GM19023 (cell line): ENCODE results near the gene PCDHGB7.
"Not testable (repeated sequence)": the region's sequence is repeated elsewhere in the genome, so short reads cannot be mapped to it uniquely, and the experiment has no call there.

Experiments used
- ATAC-seq: cut with Tn5 transposase; IDR thresholded peaks from one replicate; pipeline ENCODE4 v1.9.1; 2021; ENCODE audit warnings: mild to moderate bottlenecking, moderate library complexity; ENCODE audit not compliant: unreplicated experiment

Gene PCDHGB7

DNA sequence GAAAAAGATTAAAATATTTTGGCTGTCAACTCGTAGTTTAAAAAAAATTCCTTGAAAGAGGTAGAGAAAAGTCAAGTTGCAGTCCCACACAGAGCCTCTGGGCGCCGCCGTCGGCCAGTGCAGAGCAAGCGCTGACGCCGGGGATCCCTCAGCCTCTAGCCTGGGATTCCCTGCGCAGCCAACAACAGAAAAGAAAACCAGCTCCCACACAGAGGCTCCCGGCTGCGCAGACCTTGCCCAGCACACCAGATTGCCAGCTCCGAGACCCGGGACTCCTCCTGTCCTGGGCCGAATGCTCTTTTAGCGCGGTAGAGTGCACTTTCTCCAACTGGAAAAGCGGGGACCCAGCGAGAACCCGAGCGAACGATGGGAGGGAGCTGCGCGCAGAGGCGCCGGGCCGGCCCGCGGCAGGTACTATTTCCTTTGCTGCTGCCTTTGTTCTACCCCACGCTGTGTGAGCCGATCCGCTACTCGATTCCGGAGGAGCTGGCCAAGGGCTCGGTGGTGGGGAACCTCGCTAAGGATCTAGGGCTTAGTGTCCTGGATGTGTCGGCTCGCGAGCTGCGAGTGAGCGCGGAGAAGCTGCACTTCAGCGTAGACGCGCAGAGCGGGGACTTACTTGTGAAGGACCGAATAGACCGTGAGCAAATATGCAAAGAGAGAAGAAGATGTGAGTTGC, at the start of gene PCDHGB7:
TSS of gene PCDHGB7 (plus strand) at position 184 of the 679 bp plus-strand sequence. CDS start at position 367, 183 bp downstream.
- peak; percentile 73 for ATAC-seq

DNA sequence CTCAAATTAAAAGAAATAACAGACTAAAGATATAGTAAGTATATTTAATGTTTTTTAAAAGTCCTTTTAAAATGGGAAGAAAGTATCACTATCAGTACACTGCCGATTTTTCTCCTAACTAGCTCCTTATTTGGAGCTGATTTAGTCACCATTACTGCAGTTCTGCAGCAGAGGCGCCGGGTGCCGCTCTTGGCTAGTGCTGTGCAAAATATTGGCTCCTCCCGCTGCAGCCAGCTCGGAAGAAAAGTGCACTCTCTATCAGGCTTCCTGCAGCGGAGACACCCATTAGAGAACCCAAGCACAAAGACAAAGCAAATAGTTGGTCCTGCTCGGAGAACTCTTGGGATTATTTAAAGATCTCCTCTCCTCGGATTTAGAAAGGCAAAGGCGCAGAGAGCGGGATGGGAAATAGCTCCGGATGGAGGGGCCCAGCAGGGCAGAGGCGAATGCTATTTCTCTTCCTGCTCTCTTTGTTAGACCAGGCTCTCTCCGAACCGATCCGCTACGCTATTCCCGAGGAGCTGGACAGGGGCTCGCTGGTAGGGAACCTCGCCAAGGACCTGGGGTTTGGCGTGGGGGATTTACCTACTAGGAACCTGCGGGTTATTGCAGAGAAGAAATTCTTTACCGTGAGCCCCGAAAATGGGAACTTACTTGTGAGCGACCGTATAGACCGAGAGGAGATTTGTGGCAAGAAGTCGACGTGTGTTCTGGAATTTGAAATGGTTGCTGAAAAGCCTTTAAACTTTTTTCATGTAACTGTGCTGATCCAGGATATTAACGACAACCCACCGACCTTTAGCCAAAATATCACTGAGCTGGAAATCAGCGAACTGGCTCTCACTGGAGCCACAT, 47.3 kb upstream of the PCDHGB7 start, which contains the start of gene PCDHGB3:
TSS of gene PCDHGB3 (plus strand) at position 249 of the 855 bp plus-strand sequence. CDS start at position 402, 153 bp downstream.
- ATAC-seq: peak; percentile 96

DNA sequence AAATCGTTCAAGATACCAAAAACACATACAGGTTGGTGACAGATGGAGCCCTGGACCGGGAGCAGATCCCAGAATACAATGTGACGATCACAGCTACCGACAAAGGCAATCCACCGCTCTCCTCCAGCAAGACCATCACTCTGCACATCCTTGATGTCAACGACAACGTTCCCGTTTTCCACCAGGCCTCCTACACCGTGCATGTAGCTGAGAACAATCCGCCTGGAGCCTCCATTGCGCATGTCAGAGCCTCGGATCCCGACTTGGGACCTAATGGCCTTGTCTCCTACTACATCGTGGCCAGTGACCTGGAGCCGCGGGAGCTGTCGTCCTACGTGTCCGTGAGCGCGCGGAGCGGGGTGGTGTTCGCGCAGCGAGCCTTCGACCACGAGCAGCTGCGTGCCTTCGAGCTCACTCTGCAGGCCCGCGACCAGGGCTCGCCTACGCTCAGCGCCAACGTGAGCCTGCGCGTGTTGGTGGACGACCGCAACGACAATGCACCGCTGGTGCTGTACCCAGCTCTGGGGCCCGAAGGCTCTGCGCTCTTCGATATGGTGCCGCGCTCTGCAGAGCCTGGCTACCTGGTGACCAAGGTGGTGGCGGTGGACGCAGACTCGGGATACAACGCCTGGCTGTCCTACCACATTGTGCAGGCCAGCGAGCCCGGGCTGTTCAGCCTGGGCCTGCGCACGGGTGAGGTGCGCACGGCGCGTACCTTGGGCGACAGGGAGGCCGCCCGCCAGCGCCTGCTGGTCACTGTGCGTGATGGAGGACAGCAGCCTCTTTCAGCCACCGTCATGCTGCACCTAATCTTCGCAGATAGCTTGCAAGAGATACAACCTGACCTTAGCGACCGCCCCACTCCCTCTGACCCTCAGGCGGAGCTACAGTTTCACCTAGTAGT, 45.7 kb upstream of the PCDHGB7 start:
- ATAC-seq: no peak

DNA sequence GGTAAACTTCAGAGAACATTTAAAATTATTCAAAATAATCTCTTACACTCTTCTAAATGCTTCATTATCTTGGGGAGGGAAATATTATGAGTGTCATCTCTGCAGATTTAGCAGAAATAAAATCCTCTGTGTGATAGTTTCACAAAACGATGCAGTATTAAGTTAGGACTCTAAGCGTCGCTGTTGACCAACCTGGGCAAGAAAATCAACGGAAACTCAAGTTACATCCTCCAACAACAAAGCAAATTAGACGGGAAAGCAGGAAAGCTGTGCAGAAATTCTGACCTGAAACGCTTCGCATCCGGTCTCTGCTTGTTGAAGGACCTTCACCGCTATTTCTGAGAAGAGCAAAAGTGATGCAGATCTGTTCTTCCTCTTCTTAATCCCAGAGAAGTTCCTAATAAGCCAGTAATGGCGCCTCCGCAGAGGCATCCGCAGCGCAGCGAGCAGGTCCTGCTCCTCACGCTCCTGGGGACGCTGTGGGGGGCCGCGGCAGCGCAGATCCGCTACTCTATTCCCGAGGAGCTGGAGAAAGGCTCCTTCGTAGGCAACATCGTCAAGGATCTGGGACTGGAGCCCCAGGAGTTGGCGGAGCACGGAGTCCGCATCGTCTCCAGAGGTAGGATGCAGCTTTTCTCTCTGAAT, 43.7 kb upstream of the PCDHGB7 start, which contains the start of gene PCDHGA6:
TSS of gene PCDHGA6 (plus strand) at position 219 of the 645 bp plus-strand sequence. CDS start at position 412, 193 bp downstream.
- ATAC-seq: no peak

DNA sequence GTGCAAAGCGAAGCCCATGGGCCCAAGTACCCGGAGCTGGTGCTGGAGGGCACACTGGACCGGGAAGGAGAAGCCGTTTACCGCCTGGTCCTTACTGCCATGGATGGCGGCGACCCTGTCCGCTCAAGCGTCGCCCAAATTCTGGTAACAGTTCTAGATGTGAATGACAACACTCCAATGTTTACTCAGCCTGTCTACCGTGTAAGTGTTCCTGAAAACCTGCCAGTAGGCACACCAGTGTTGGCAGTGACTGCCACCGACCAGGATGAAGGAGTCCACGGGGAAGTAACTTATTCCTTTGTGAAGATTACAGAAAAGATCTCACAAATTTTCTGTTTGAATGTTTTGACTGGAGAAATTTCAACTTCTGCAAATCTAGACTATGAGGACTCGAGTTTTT, 42.9 kb upstream of the PCDHGB7 start:
- ATAC-seq: no peak

DNA sequence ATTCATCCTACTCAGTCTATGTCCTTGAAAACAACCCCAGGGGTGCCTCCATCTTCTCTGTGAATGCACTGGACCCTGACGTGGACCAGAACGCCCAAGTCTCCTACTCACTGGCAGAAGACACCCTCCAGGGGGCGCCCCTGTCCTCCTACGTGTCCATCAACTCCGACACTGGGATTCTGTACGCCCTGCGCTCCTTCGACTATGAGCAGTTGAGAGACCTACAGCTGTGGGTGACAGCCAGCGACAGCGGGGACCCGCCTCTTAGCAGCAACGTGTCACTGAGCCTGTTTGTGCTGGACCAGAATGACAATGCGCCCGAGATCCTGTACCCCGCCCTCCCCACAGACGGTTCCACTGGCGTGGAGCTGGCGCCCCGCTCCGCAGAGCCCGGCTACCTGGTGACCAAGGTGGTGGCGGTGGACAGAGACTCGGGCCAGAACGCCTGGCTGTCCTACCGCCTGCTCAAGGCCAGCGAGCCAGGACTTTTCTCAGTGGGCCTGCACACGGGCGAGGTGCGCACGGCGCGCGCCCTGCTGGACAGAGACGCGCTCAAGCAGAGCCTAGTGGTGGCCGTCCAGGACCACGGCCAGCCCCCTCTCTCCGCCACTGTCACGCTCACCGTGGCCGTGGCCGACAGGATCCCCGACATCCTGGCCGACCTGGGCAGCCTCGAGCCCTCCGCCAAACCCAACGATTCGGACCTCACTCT, 41.9 kb upstream of the PCDHGB7 start:
- not testable (repeated sequence) for ATAC-seq

DNA sequence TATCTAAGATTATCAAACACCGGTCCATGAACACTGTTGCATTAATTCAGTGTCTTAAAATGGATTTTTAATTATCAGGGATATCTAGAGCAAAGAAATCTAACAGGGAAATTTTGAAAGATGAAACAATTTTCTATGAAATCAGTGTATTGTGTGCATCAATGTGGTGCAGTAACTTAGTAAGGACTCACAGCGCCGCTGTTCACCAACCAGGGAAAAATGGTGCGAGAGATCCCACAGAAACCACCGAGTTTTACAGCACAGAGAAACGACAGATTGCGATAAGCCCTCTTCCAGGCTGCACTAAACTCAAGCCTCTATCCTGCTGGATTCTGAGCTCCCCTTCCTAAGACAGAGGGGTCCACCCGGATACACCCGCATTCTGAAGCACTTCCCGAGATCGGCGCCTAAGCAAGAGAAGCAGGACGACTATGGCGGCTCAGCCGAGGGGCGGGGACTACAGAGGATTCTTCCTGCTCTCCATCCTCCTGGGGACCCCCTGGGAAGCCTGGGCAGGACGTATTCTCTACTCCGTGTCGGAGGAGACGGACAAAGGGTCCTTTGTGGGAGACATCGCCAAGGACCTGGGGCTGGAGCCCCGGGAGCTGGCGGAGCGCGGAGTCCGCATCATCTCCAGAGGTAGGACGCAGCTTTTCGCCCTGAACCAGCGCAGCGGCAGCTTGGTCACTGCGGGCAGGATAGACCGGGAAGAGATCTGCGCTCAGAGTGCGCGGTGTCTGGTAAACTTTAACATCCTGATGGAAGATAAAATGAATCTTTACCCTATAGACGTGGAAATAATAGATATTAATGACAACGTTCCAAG, 34.8 kb upstream of the PCDHGB7 start, which contains the start of gene PCDHGA7:
TSS of gene PCDHGA7 (plus strand) at position 274 of the 826 bp plus-strand sequence. CDS start at position 432, 158 bp downstream.
- no peak for ATAC-seq

DNA sequence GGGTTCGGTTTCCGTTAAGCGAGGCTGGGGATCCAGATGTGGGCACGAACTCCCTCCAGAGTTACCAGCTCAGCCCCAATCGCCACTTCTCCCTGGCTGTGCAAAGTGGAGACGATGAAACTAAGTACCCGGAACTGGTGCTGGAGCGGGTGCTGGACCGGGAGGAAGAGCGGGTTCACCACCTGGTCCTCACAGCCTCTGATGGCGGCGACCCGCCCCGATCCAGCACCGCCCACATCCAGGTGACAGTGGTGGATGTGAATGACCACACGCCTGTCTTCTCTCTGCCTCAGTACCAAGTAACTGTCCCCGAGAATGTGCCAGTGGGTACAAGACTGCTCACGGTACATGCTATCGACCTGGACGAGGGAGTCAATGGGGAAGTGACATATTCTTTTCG, 34.1 kb upstream of the PCDHGB7 start:
- ATAC-seq: no peak

DNA sequence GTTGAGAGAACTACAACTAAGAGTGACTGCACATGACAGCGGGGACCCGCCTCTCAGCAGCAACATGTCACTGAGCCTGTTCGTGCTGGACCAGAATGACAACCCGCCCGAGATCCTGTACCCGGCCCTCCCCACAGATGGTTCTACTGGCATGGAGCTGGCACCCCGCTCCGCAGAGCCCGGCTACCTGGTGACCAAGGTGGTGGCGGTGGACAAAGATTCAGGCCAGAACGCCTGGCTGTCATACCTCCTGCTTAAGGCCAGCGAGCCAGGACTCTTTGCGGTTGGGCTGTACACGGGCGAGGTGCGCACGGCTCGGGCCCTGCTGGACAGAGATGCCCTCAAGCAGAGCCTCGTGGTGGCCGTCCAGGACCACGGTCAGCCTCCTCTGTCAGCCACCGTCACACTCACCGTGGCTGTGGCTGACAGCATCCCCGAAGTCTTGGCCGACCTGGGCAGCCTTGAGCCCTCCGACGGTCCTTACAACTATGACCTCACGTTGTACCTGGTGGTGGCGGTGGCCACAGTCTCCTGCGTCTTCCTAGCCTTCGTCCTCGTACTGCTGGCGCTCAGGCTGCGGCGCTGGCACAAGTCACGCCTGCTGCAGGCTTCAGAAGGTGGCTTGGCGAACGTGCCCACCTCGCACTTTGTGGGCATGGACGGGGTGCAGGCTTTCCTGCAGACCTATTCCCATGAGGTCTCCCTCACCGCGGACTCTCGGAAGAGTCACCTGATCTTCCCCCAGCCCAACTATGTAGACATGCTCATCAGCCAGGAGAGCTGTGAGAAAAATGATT, 32.8 kb upstream of the PCDHGB7 start:
- ATAC-seq: no peak

DNA sequence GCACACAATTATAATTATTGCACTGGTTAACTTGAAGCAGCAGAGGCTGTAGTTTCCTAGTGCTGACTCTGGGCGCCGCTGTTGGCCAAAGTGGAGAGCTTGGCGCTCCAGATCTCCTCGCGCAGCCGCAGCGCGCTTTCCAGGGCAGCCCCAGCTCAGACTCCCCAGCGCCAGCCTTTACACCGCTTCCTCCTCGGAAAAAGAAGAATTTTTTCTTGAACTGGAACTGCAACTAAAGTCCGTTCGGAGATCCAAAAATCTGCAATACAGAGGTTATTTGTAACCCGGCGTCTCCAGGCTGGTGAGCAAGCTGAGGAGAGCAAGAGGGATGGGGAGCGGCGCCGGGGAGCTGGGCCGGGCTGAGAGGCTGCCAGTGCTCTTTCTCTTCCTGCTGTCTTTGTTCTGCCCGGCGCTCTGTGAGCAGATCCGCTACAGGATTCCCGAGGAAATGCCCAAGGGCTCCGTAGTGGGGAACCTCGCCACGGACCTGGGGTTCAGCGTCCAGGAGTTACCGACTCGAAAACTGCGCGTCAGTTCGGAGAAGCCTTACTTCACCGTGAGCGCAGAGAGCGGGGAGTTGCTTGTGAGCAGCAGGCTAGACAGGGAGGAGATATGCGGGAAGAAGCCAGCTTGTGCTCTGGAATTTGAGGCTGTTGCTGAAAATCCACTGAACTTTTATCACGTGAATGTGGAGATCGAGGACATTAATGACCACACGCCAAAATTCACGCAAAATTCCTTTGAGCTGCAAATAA, 29.7 kb upstream of the PCDHGB7 start, which contains the start of gene PCDHGB4:
TSS of gene PCDHGB4 (plus strand) at position 142 of the 755 bp plus-strand sequence. CDS start at position 329, 187 bp downstream.
- peak; percentile 70 for ATAC-seq

DNA sequence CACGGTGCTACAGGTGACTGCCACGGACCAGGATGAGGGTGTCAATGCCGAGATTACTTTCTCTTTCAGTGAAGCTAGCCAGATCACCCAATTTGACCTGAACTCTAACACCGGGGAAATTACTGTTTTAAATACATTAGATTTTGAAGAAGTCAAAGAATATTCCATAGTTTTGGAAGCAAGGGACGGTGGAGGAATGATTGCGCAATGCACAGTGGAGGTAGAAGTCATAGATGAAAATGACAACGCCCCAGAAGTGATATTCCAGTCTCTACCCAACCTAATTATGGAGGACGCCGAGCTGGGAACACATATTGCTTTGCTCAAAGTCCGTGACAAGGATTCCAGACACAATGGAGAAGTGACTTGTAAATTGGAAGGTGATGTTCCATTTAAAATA, 28.8 kb upstream of the PCDHGB7 start:
- no peak for ATAC-seq

DNA sequence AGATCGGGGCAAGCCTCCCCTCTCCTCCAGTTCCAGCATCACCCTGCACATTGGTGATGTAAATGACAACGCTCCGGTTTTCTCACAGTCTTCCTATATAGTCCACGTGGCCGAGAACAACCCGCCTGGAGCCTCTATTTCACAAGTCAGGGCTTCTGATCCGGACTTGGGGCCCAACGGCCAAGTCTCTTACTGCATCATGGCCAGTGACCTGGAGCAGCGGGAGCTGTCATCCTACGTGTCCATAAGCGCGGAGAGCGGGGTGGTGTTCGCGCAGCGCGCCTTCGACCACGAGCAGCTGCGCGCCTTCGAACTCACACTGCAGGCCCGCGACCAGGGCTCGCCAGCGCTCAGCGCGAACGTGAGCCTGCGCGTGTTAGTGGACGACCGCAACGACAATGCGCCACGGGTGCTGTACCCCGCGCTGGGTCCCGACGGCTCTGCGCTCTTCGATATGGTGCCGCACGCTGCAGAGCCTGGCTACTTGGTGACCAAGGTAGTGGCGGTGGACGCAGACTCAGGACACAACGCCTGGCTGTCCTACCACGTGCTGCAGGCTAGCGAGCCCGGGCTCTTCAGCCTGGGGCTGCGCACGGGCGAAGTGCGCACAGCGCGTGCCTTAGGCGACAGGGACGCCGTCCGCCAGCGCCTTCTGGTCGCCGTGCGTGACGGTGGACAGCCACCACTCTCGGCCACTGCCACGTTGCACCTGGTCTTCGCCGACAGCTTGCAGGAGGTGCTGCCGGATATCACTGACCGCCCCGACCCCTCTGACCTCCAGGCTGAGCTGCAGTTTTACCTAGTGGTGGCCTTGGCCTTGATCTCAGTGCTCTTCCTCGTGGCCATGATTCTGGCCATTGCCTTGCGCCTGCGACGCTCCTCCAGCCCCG, 28.1 kb upstream of the PCDHGB7 start:
- ATAC-seq: no peak

DNA sequence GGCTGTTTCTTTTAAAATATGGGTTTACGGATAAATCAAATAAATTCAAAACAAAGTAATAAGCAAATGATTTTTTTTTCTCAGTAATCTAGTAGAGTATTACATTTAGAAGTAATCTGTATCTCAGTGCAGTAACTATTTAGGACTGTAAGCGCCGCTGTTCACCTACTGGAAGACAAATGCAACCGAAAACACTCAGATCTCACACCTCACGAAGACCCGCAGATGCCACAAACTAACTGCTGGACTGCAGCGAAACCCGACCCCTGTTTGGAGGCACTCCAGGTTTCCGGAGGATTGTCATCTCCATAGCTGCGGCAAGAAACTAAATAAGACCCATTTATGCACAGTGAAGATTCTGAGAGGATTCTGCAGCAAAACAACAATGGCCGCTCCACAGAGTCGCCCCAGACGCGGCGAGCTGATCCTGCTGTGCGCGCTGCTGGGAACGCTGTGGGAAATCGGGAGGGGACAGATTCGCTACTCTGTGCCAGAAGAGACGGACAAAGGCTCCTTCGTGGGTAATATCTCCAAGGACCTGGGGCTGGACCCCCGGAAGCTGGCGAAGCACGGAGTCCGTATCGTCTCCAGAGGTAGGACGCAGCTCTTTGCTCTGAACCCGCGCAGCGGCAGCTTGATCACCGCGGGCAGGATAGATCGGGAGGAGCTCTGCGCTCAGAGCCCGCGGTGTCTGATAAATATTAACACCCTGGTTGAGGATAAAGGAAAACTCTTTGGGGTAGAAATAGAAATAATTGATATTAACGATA, 24.9 kb upstream of the PCDHGB7 start, which contains the start of gene PCDHGA8:
TSS of gene PCDHGA8 (plus strand) at position 205 of the 770 bp plus-strand sequence. CDS start at position 386, 181 bp downstream.
- ATAC-seq: no peak

DNA sequence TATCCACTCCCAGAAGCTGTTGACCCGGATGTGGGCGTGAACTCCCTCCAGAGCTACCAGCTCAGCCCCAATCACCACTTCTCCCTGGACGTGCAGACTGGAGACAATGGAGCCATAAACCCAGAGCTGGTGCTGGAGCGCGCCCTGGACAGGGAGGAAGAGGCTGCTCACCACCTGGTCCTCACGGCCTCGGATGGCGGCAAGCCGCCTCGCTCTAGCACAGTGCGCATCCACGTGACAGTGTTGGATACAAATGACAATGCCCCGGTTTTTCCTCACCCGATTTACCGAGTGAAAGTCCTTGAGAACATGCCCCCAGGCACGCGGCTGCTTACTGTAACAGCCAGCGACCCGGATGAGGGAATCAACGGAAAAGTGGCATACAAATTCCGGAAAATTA, 24.2 kb upstream of the PCDHGB7 start:
- ATAC-seq: no peak
